ENCODE results near the gene CCDC169. TPM values are rescaled to one million over a fixed set of nuclear protein-coding genes. Genes with fewer than 3 reads are reported as not detected.
"Not testable (repeated sequence)": the region's sequence is repeated elsewhere in the genome, so short reads cannot be mapped to it uniquely, and the experiment has no call there.

CCDC169 gene
- total RNA-seq: under 1 TPM in 1 of 2 experiments, not detected in 1; 0.10 TPM

DNA sequence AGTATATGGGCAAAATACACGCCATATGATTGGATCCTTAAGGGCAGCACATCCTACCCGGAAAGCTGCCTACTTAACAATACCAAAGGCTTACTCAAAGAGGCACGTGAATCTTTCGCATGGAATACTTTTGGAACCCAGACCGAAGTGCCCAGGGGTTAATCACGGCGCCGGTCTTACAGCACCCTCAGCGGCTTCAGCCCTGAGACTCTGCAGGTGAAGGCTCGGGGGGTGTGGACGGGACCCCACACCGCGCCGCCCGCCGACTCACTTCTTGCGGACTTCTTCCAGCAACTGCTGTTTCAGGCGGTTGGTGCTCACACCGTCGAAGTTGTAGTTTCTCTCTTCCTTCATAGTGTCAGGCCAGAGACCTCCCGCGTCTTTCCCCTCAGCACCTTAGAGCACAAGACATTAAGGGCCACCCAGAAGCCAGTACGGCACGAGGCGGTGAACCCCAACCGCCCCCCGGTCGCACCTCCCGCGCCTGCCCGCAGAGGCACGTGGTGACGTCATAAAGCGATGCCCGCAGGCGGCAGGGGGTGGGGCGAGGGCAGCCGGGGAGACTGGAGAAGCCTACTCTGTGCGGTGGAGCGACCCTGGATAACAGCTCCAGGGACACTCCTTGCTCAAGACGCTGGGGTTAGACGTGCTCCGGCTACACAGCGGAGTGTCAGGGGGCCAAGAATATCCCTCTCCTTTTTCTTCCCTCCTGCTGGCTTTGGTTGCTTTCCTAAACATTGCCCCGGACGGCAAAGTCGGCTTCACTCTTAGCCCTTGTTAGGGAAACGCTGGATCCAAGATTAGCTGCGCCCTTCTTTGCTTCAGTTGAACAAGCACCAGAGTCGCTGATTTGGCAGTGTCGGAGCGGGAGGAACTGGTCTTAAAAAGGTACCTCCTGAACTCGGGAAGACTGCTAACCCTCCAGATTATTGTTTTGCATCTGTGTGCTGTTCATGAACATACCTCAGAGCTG lies at the start of gene CCDC169:
Gene CCDC169 (minus strand): TSS at position 449 of the 973 bp plus-strand sequence. CDS start 95 bp downstream, at position 354.
- CTCF ChIA-PET: no interaction called here
- POLR2A ChIA-PET: no interaction called here

DNA sequence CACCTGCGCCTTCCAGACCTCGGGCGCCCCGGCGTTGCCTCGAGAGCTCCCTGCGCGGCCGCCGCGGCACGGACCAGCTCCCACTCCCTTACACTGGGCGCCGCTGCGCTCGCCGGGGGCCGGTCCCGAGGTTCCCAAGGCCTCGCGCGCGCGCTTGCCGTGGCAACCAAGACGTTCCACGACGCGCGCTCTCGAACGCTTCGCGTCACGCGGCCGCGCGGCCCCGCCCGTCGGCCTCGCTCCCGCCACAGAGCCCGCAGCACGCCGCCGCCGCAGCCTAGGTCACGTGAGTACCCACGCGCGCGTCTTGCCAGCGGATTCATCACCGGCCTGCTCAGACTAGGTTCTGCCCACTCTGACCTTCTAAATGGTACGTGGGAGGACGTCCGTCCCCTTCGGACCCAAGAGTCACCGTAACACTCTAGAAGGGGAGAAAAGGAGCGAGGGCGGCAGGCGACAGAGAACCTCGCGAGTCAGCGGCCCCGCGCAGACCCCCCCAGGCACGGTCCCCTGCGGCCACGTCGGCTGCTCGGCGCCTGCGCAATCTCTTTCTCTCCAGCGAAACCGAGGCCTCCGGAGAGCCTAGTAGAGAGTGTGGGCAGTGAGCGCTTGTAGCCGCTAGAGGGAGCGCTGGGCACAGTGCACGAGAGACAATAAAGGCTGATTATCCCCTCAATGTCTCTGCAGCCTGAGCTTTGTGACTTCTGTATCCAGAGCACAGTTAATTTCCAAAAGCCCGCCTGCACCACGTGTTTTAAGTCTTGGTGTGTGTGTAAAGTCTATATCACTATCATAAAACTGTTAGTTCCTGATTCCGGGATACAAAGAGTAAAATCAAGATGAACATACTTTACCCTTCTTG lies 48.8 kb upstream of the CCDC169 start, which contains the start of gene SPART:
Gene SPART (minus strand): TSS at position 173 of the 862 bp plus-strand sequence. CDS start 10,564 bp downstream, outside the sequence.
- CTCF ChIA-PET: interaction anchor here (1.0 to 1.6 kb wide), 2 partner anchors 31 to 49 kb away, joined by 3 read pairs; no protein-coding TSS in a partner anchor
- POLR2A ChIA-PET: no interaction called here

DNA sequence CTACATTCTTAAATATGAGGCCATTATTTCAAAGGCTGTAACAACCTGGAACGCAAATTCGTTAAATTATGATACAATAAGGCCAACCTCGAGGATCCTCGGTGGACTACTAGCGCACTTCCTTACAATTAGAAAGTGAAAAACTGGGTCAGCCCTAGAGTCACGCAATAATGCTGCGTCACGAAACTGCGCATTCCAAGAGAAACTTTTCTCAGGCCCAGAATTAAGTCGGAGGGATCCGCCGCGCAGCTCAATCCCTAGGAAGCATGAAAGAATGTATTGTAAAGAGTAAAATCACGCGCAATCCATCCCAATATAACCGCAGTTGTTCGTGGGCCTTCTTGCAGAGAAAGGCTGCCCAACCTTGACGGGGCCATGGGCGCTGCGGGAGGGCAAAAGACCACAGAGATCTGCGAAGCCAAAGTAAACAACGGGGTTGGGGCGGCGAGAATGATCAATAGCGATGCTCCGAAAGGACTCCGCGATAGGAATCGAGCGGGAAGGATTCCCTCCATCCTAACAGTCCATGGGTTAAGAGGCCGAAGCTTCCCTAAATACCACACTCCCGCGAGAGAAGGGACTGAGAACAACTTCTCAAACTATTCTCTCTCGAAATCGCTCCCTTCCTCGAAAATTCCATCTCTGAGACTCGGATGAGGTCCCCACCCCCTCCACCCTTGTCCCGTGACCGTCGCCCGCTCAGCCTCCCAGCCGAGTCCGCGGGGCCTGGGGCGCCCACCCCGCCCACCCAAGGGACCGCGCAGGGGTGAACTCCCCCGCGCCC lies 48.0 kb upstream of the CCDC169 start:
- CTCF ChIA-PET: interaction anchor here (1.0 to 1.6 kb wide), 2 partner anchors 30 to 50 kb away, joined by 3 read pairs; no protein-coding TSS in a partner anchor
- POLR2A ChIA-PET: no interaction called here

DNA sequence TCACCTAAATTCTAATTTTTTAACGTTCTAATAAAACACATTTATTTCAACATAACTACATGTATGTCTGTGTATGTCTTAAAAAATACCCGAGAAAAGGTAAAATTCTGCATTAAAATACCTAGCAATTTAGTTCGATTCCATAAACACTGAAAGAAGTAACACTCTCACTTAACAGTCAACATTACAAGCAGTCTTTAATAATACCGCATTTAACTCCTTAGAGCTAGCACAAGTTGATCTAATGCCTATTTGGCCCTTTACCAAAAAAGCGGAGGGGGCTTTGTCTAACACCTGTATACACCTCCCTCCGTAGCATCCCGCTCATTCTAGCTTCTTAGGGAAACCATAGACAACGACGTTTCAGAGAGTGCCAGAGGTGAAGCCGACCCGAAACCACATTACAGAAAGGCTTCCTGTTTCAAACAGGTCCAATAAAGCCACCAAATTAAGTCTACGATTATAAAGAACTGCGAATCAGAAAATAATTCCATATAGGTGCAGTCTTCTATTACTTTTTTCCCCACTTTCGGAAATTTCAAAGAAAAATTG lies 47.3 kb upstream of the CCDC169 start:
- CTCF ChIA-PET: interaction anchor here (1.6 kb wide), 1 partner anchor 29 kb away, joined by 3 read pairs; no protein-coding TSS in a partner anchor
- POLR2A ChIA-PET: no interaction called here

DNA sequence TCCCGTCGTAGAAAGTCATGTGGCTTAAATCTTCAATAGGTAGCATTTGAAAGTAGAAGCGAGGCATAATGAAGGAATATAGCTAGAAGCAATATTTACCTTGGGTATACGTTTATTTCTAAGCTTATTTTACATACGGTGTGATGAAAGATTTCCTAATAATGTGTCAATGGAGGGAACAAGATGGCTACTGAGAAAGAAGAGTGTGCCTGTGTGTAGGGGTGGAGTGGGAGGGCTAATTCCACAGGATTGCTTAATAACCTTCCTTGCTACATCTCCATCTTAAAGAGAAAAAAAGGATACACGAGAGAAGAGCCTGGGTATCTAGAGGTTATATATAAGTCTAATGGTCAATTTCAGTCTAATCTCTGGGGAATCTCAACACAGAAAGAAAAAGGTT lies 46.6 kb upstream of the CCDC169 start:
- POLR2A ChIA-PET: no interaction called here
- CTCF ChIA-PET: no interaction called here

DNA sequence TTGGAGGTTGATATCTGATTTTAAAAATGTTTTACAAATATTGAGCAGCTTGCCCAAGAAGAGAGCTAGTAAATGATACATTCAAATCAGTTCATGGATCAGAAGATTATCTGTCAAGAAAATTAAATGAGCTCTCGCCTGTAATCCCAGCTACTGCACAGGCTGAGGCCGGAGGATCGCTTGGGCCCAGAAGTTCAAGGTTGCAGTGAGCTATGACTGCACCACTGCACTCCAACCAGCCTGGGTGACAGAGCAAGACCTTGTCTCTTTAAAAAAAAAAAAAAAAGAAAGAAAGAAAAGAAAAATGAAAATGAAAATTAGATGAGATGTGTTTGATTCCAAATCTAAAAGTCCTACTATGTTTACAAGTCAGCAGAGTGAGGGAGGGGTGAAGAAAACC lies 46.2 kb upstream of the CCDC169 start:
- ChIA-PET POLR2A (interaction anchor here (0.7 kb wide), 1 partner anchor 825 kb away, joined by 3 read pairs; no protein-coding TSS in a partner anchor), CTCF (no interaction called here)

DNA sequence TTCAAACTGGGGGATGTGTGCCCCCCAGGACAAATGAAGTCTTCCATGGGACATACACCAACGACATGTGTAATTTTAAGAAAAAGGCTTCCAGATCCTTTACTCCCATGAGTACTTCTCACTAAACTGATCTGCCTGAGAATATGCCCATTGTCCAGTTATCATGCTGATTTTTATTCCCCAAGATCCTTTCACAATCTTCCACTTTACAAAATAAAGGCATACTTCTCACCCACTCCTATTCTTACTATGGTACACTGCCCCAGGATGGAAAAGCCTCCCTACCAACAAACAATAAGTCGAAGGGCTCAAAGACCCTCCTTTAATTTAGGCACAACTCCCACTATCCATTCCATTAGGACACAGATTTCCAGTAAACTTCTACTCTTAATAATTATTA lies 45.1 kb upstream of the CCDC169 start:
- CTCF ChIA-PET: no interaction called here
- POLR2A ChIA-PET: no interaction called here

DNA sequence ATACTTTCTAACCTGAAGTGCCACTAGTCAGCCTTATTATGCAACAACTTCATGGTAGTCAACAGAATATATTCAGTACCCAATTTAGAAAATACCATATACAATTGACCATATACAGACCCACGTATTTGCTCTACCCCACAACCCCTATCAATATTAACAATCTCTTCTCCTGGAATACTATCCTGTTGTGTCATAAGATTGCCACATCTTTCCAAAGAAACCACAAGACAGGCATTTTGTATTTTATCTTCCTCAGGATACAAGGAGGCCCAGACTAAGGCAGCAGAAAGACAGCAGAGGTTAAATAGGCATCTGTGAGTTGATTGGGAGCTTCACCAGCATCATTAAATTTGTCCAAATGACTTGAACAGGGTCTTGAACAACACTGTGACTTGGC lies 44.1 kb upstream of the CCDC169 start:
- CTCF ChIA-PET: no interaction called here
- POLR2A ChIA-PET: no interaction called here

DNA sequence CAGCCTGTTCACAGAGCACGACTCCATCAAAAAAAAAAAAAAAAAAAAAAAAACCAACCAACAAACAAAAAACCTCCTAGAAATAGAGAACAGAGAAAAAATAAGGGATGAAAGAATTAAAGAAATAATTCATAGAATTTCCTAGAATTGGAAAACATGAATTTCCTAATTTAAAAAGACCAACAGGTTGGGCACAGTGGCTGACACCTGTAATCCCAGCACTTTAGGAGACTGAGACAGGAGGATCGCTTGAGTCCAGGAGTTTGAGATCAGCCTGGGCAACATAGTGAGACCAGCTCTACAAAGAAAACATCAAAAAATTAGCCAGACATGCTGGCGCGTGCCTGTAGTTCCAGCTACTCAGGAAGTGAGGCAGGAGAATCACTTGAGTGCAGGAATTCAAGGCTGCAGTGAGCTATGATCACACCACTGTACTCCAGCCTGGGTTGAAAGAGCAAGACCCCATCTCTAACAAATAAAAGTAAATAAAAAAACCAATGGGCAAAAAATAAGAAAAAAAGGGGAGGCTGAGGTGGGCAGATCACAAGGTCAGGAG lies 42.1 kb upstream of the CCDC169 start:
- ChIA-PET CTCF (no interaction called here), POLR2A (no interaction called here)

DNA sequence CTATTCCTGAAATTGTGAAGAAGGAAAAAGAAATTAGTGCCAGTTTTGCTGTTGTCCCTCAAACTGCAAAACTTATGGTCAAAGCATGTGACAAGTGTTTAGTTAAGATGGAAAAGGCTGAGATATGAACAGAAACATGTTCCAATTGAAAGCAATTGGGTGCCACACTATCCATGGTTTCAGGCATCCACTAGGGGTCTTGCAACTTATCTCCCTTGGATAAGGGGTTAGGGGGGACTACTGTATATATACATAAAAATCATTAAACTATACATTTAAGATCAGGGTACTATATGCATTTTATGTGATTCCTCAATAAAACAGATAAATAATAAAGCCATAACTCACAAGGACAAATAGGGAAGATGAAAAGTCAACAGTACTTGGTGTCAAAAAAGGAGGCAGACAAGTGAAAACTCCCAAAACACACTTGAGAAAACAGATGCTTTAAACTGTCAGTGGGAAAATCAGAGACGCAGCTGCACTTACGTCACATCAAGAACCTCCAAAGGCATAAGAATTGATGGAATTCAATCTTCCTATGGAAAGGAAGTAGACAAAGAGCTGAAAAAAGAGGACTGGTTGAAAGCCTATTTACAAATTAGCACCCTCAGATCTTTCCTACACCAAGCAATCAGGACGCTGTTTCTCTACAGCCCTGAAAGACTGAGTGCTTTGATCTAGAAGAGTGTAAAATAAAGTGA lies 40.5 kb upstream of the CCDC169 start:
- ChIA-PET POLR2A (no interaction called here), CTCF (no interaction called here)

DNA sequence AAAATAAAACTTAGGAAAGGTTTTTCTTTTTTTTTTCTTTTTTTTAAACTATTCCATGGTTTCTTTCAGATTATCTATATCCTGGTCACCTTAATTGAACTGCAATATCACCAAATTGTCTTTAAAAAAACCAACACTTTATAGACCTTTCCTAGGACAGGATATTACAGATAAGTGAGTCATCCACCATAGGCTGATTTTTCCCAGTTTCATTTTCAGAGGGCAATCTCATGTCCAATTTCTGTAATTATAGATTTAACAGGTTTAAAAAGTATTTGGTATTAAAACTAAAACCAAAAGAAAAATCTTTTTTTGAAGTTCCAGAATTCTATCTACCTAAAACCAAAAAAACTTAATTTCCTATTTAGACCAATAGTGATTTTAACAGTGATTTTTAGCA lies 35.4 kb upstream of the CCDC169 start:
- ChIA-PET CTCF (no interaction called here), POLR2A (no interaction called here)

DNA sequence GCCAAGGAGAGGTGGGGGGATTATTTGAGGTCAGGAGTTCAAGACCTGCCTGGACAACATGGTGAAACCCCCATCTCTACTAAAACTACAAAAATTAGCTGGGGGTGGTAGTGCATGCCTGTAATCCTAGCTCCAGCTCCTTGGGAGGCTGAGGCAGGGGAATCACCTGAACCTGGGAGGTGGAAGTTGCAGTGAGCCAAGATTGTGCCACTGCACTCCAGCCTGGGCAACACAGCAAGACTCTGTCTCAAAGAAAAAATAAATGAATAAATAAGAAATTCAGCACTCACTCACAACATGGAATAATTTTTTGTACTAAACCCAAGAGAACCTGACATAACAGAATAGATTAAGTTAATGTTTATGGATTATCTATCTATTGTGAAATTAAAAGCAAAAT lies 34.6 kb upstream of the CCDC169 start:
- CTCF ChIA-PET, POLR2A ChIA-PET: not testable (repeated sequence)

DNA sequence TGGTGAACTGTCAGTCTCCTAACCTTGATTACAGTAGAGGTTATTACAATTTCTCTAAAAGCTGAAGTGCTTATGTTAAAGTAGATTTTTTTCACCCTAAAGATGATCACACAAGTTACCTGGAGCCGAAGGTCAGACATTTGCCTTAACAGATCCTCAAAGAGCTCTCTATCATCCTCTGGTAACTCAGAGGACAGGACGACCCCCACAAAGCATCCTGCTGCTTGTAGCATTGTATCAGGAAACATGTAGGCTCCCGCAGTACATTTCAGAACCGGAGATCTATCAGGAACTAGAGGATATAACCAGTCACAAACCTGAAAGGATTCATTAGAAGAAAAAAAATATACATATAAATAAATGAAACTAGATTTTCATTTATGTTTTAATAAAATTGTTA lies 33.7 kb upstream of the CCDC169 start:
- POLR2A ChIA-PET: no interaction called here
- CTCF ChIA-PET: no interaction called here

DNA sequence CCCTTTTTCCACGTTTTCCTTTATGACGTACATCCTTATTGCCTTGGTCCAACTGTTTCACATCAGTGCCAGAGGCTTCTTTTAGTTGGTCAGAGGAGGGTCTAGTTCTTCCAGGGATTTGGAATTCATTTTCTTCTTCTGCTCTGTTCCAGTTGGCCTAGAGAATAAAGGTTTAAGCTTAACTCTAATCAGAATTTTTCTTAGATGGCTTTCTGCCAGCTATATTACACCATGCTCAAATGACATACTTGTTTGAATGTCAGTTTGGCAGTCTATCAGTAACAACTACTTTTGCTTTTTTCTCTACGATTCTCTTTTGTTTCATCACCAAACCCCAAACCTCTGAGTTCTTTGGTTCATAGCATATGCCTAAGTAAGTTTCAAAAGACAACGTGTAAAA lies 31.7 kb upstream of the CCDC169 start:
- ChIA-PET POLR2A (no interaction called here), CTCF (no interaction called here)

DNA sequence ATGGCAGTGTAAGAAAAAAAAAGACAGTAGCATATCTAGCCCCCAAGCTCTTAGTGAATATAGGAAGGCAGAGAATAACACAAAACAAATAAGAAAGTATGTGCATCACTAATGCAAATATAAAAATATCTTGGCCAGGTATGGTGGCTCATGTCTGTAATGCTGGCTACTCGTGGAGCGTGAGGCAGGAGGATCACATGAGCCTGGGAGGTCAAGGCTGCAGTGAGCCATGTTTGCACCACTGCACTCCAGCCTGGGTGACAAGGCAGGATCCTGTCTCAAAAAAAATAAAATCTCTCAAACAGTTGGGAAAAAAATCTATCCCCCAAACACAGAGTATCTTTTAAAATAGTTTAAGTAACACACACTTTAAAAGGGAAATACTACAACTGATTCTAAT lies 31.2 kb upstream of the CCDC169 start:
- POLR2A ChIA-PET: no interaction called here
- CTCF ChIA-PET: no interaction called here

DNA sequence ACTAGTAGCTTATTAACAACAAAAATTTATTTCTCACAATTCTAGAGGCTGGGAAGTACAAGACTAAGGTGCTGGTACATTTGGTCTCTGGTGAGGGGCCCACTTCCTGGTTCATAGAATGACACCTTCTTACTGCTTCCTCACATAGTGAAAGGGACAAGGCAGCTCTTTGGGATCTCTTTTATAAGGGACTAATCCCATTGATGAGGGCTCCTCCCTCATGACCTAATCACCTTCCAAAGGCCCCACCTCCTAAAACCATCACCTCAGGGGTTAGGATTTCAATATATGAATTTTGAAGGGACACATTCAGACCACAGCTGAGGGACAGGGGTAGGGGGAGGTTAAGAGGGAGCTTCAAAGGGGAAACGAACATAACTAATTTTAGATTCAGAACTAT lies 28.3 kb upstream of the CCDC169 start:
- ChIA-PET CTCF (no interaction called here), POLR2A (no interaction called here)

DNA sequence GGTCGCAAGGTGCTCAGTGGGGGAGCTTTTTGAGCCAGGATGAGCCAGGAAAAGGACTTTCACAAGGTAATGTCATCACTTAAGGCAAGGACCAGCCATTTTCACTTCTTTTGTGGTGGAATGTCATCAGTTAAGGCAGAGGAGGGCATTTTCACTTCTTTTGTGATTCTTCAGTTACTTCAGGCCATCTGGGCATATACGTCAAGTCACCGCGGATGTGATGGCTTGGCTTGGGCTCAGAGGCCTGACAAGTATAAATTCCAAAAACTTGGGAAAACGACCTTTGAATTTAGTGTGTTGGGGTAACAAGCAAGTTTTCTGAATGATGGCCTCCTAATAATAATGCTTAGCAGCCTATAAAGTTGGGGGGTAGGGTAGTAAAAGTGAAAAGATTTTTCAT lies 27.3 kb upstream of the CCDC169 start:
- CTCF ChIA-PET, POLR2A ChIA-PET: not testable (repeated sequence)

DNA sequence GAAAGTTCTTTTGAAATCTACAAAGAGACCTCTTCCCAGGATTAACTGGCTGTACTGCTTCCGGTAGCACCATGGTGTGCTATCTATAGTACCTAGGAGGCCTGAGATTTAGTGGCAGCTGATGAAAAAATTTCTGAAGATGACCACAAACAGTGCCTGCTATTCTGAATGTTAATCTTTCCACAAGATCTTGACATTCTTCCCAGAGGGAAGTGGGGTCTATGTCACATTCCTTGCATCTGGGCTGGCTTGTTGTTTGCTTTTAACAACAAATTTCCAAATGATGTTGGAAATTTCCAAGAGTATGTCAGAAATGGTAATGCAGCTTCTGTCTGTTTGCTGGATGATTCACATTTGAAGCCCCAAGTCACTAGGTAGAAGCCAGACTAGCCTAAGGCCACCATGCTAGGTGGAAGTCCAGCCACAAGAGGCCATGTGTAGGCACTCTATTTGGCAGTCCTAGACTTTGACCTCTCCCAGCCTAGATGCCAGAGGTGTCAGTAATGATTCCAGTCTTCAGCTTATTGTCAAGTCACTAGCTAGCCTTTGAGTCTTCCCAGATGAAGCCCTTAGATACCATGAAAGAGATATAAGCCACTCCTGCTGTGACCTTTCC lies 26.4 kb upstream of the CCDC169 start:
- ChIA-PET POLR2A (no interaction called here), CTCF (no interaction called here)

Data from activated CD8-positive, alpha-beta memory T cell treated with anti-CD3 and anti-CD28 coated beads for 36 hours (primary cell).